H1 (cell line): ENCODE results near the gene LIN54. TPM values are rescaled to one million over a fixed set of nuclear protein-coding genes. Genes with fewer than 3 reads are reported as not detected.
"Not testable (repeated sequence)": the region's sequence is repeated elsewhere in the genome, so short reads cannot be mapped to it uniquely, and the experiment has no call there.

Experiments
- CTCF ChIA-PET: fragments of 300-600 bp; sonication (Branson Sonifier 250); formaldehyde crosslinking; loops from one replicate; lab custom pipeline; 2021; ENCODE audit not compliant: partially characterized antibody; lab: Charles Lee
- POLR2A ChIA-PET: fragments of 300-600 bp; sonication (Branson Sonifier 250); formaldehyde crosslinking; loops from one replicate; lab custom pipeline; 2021; ENCODE audit warnings: inconsistent platforms; ENCODE audit not compliant: partially characterized antibody; lab: Charles Lee
- DNase-seq, 2 experiments: peaks; one replicate each; pipeline versions ENCODE4 v3.0.0 to v3.0.0-alpha.2; 2010 to 2022; ENCODE audit warnings: low spot score in 2 of 2, low read depth in 1 of 2, mixed read lengths in 1 of 2
- FAIRE-seq: peaks from 2 replicates; lab custom pipeline; 2011; peaks lifted over from hg19 to GRCh38; lab: Jason Lieb, UNC
- H2AFZ ChIP-seq: 2 replicates; pipeline ENCODE4 v1.8.1; 2012; ENCODE audit warnings: low read length, inconsistent platforms
- H2AK5ac ChIP-seq: 2 replicates; pipeline ENCODE4 v1.6.1; 2013; ENCODE audit warnings: low read depth, low read length
- H2BK120ac ChIP-seq: replicated peaks from 2 replicates; pipeline ENCODE3; 2013; ENCODE audit warnings: low read depth, low read length, inconsistent platforms
- H2BK12ac ChIP-seq: 2 replicates; pipeline ENCODE4 v1.6.1; 2013; ENCODE audit warnings: low read depth, low read length
- H2BK15ac ChIP-seq: 2 replicates; pipeline ENCODE4 v1.6.1; 2013; ENCODE audit warnings: low read length
- H2BK20ac ChIP-seq: 2 replicates; pipeline ENCODE4 v1.6.1; 2013; ENCODE audit warnings: low read length
- H2BK5ac ChIP-seq: 2 replicates; pipeline ENCODE4 v1.6.1; 2013; ENCODE audit warnings: low read depth, low read length
- H3K14ac ChIP-seq: 2 replicates; pipeline ENCODE4 v1.6.1; 2013; ENCODE audit warnings: inconsistent platforms; ENCODE audit not compliant: insufficient read length
- H3K18ac ChIP-seq: 2 replicates; pipeline ENCODE4 v1.6.1; 2013; ENCODE audit warnings: low read length; ENCODE audit errors: extremely low read depth
- H3K23ac ChIP-seq: 2 replicates; pipeline ENCODE4 v1.6.1; 2013; ENCODE audit warnings: inconsistent platforms; ENCODE audit not compliant: insufficient read length
- H3K23me2 ChIP-seq: 2 replicates; pipeline ENCODE4 v1.6.1; 2013; ENCODE audit warnings: low read depth, low read length
- H3K27ac ChIP-seq: 2 replicates; pipeline ENCODE4 v1.6.1; 2011; ENCODE audit warnings: low read depth, low read length, inconsistent platforms
- H3K27me3 ChIP-seq, 4 experiments: replicated peaks in 1 of 4; 1 replicate in 1 of 4; 2 replicates in 3 of 4; pipeline versions ENCODE4 v1.6.1 to v1.8.1; 2011 to 2013; ENCODE audit warnings: low read length in 3 of 4, mild to moderate bottlenecking in 3 of 4, inconsistent platforms in 2 of 4, mixed read lengths in 2 of 4, moderate library complexity in 1 of 4; ENCODE audit not compliant: control insufficient read depth in 3 of 4, insufficient read depth in 3 of 4; ENCODE audit errors: extremely low read depth in 1 of 4
- H3K36me3 ChIP-seq, 4 experiments: 2 replicates each; pipeline versions ENCODE4 v1.6.1 to v1.8.1; 2011 to 2013; ENCODE audit warnings: mild to moderate bottlenecking in 4 of 4, low read length in 3 of 4, moderate library complexity in 2 of 4, control low read depth in 1 of 4, inconsistent platforms in 1 of 4; ENCODE audit not compliant: insufficient read depth in 4 of 4, control insufficient read depth in 2 of 4
- H3K4ac ChIP-seq: replicated peaks from 2 replicates; pipeline ENCODE3; 2013; ENCODE audit warnings: low read length, low read depth, mixed read lengths, inconsistent platforms; ENCODE audit not compliant: insufficient read length
- H3K4me1 ChIP-seq, 4 experiments: replicated peaks in 1 of 4; 1 replicate in 1 of 4; 2 replicates in 3 of 4; pipeline versions ENCODE4 v1.6.1 to v1.8.1; 2011 to 2013; ENCODE audit warnings: low read length in 3 of 4, inconsistent platforms in 2 of 4, mixed read lengths in 1 of 4; ENCODE audit not compliant: insufficient read depth in 4 of 4, control insufficient read depth in 3 of 4
- H3K4me2 ChIP-seq, 2 experiments: 2 replicates each; pipeline versions ENCODE4 v1.6.1 to v1.8.1; 2011 to 2013; ENCODE audit warnings: low read depth in 2 of 2, low read length in 2 of 2, control low read depth in 1 of 2, inconsistent platforms in 1 of 2, mild to moderate bottlenecking in 1 of 2; ENCODE audit not compliant: insufficient read depth in 1 of 2
- H3K4me3 ChIP-seq, 4 experiments: fragments of 200-600, 300-600 bp in 1 of 4; sonication (generic), shearing (Covaris generic), sonication (Bioruptor Twin) in 1 of 4; 2 replicates each; pipeline versions ENCODE4 v1.5.1 to v1.8.1; 2011 to 2016; ENCODE audit warnings: low read length in 4 of 4, low read depth in 3 of 4, control low read depth in 2 of 4, inconsistent platforms in 2 of 4, mild to moderate bottlenecking in 2 of 4, mixed read lengths in 1 of 4, moderate library complexity in 1 of 4; ENCODE audit not compliant: insufficient read depth in 2 of 4; ENCODE audit errors: extremely low read depth in 1 of 4
- H3K56ac ChIP-seq: replicated peaks from 2 replicates; pipeline ENCODE3; 2013; ENCODE audit warnings: low read depth, mild to moderate bottlenecking, mixed read lengths, low read length, inconsistent platforms; ENCODE audit not compliant: insufficient read length
- H3K79me1 ChIP-seq: 2 replicates; pipeline ENCODE4 v1.6.1; 2013; ENCODE audit warnings: low read depth, low read length, control low read depth
- H3K79me2 ChIP-seq, 2 experiments: 2 replicates each; pipeline versions ENCODE4 v1.6.1 to v1.8.1; 2012 to 2013; ENCODE audit warnings: low read length in 2 of 2, mild to moderate bottlenecking in 2 of 2, inconsistent platforms in 1 of 2; ENCODE audit not compliant: insufficient read depth in 2 of 2, control insufficient read depth in 1 of 2
- H3K9ac ChIP-seq, 4 experiments: replicated peaks in 1 of 4; 1 replicate in 1 of 4; 2 replicates in 3 of 4; pipeline versions ENCODE4 v1.6.1 to v1.8.1; 2011 to 2013; ENCODE audit warnings: low read depth in 3 of 4, low read length in 3 of 4, control low read depth in 2 of 4, mild to moderate bottlenecking in 2 of 4, moderate library complexity in 2 of 4, inconsistent platforms in 1 of 4; ENCODE audit errors: extremely low read depth in 1 of 4
- H3K9me3 ChIP-seq, 2 experiments: 2 replicates each; pipeline versions ENCODE4 v1.6.1 to v1.8.1; 2012 to 2013; ENCODE audit warnings: mild to moderate bottlenecking in 2 of 2, moderate library complexity in 2 of 2, control low read depth in 1 of 2, inconsistent platforms in 1 of 2, low read depth in 1 of 2, low read length in 1 of 2, mixed read lengths in 1 of 2; ENCODE audit not compliant: insufficient read depth in 2 of 2
- H4K20me1 ChIP-seq, 2 experiments: replicated peaks in 1 of 2; 2 replicates each; pipeline versions ENCODE3 to v1.8.1; 2011 to 2013; ENCODE audit warnings: inconsistent platforms in 2 of 2, low read length in 2 of 2, mild to moderate bottlenecking in 1 of 2; ENCODE audit not compliant: insufficient read depth in 2 of 2, control insufficient read depth in 1 of 2
- H4K5ac ChIP-seq: 2 replicates; pipeline ENCODE4 v1.6.1; 2013; ENCODE audit warnings: low read length, low read depth, mixed read lengths, inconsistent platforms; ENCODE audit not compliant: insufficient read length
- H4K8ac ChIP-seq: 2 replicates; pipeline ENCODE4 v1.8.0; 2013; ENCODE audit warnings: mild to moderate bottlenecking, moderate library complexity, low read length, inconsistent platforms; ENCODE audit not compliant: insufficient read depth; ENCODE audit errors: extremely low read depth
- H4K91ac ChIP-seq: replicated peaks from 2 replicates; pipeline ENCODE3; 2013; ENCODE audit warnings: low read length, mixed read lengths, inconsistent platforms; ENCODE audit not compliant: insufficient read length
- WGBS, 2 experiments: shearing (Covaris generic) in 1 of 2; methylation state at CpG; one replicate each; pipeline versions ENCODE4 v1.1.6 to v1.1.7; 2013 to 2015; ENCODE audit warnings: low lambda C conversion rate in 2 of 2, mixed read lengths in 2 of 2, inconsistent platforms in 1 of 2, low coverage in 1 of 2, missing lambda C conversion rate in 1 of 2; ENCODE audit not compliant: insufficient replicate concordance in 2 of 2, insufficient coverage in 1 of 2, insufficient read length in 1 of 2; ENCODE audit errors: extremely low coverage in 1 of 2, missing lambda C conversion rate in 1 of 2; 5-methylcytosine and 5-hydroxymethylcytosine counted together
- polyA plus RNA-seq, 7 experiments: library from polyadenylated mRNA; depleted of rRNA in 3 of 7; stranded (reverse) in 5 of 7; unstranded in 2 of 7; fragments of >200 nt in 5 of 7; fragments of 200-250 nt in 2 of 7; gene quantifications; 1 replicate in 5 of 7; 2 replicates in 1 of 7; 4 replicates in 1 of 7; pipeline versions ENCODE4 v1.2.1 to v1.2.3, GENCODE V29; 2011 to 2013; ENCODE audit warnings: missing spikeins in 2 of 7, mixed read lengths in 2 of 7
- total RNA-seq: library from RNA; stranded (reverse); fragmentation: NEBNext Ultra II Directional; extraction: Animal tissue kit (Norgen Biotek cat#: 25700); gene quantifications from 2 replicates; pipeline ENCODE4 v1.2.1, GENCODE V29; 2021

The LIN54 gene
- total and polyA plus RNA-seq, 2 of the 8 experiments (the other 6 are each of a cell fraction or from before 2014, with no cell fraction given), result 5.7 to 11.1 TPM

- H2BK20ac ChIP-seq, H3K56ac ChIP-seq, H3K18ac ChIP-seq, H3K36me3 ChIP-seq, H3K14ac ChIP-seq, CTCF ChIA-PET, H3K23me2 ChIP-seq, H3K4ac ChIP-seq, H2BK12ac ChIP-seq, H2AK5ac ChIP-seq, H3K9me3 ChIP-seq, H4K8ac ChIP-seq, H4K5ac ChIP-seq, H3K4me1 ChIP-seq, H3K23ac ChIP-seq, H3K27ac ChIP-seq, DNase-seq, H3K9ac ChIP-seq, H4K91ac ChIP-seq, H2BK15ac ChIP-seq, H3K27me3 ChIP-seq, H3K4me3 ChIP-seq, POLR2A ChIA-PET, FAIRE-seq, H4K20me1 ChIP-seq, H2BK120ac ChIP-seq, H2AFZ ChIP-seq, H3K4me2 ChIP-seq, H2BK5ac ChIP-seq, H3K79me1 ChIP-seq: not testable (repeated sequence)
- 84% methylated on average over 2 of the region's 2 CpGs; no CpG with 5 or more reads in 1 of the 2 experiments for WGBS, 2 experiments
- H3K79me2 ChIP-seq, result peaks cover 0 to 21% of the 10 kb centered on the region in 2 experiments; a peak in 2 of 4 replicates
Observed at GRCh38 chr4:83043157-83043556, 32.5 kb upstream of the LIN54 start.
